Neutrophil (primary cell): ENCODE measurements around the gene FLRT3.

Experiments
- H3K27ac ChIP-seq: fragments of 200-600 bp; sonication (generic); 2 replicates; pipeline ENCODE4 v1.5.1; 2016; ENCODE audit warnings: mild to moderate bottlenecking, moderate library complexity
- H3K27me3 ChIP-seq: fragments of 200-600 bp; sonication (generic); 2 replicates; pipeline ENCODE4 v1.6.0; 2016; ENCODE audit warnings: mild to moderate bottlenecking
- H3K36me3 ChIP-seq: fragments of 200-600 bp; sonication (generic); 2 replicates; pipeline ENCODE4 v1.5.1; 2017
- H3K4me1 ChIP-seq, 2 experiments: fragments of 200-600 bp in 1 of 2; sonication (generic) in 1 of 2; 1 replicate in 1 of 2; 2 replicates in 1 of 2; pipeline versions ENCODE4 v1.5.1 to v1.6.1; 2013 to 2016; ENCODE audit warnings: low read depth in 1 of 2, low read length in 1 of 2, mild to moderate bottlenecking in 1 of 2, moderate library complexity in 1 of 2; ENCODE audit not compliant: control insufficient read depth in 1 of 2, insufficient read depth in 1 of 2
- H3K4me3 ChIP-seq, 2 experiments: fragments of 200-600 bp in 1 of 2; sonication (generic) in 1 of 2; 1 replicate in 1 of 2; 2 replicates in 1 of 2; pipeline ENCODE4 v1.5.1; 2013 to 2016; ENCODE audit warnings: low read depth in 1 of 2, low read length in 1 of 2, mild to moderate bottlenecking in 1 of 2, moderate library complexity in 1 of 2
- H3K9me3 ChIP-seq: fragments of 200-600 bp; sonication (generic); 2 replicates; pipeline ENCODE4 v1.5.1; 2016
- TF ChIP-seq, protein P1 (sequence below): fragments of 200-600 bp; sonication (generic); IDR thresholded peaks from 2 replicates; pipeline ENCODE4 v1.5.1; 2016; ENCODE audit warnings: antibody characterized with exemption

Gene FLRT3

DNA sequence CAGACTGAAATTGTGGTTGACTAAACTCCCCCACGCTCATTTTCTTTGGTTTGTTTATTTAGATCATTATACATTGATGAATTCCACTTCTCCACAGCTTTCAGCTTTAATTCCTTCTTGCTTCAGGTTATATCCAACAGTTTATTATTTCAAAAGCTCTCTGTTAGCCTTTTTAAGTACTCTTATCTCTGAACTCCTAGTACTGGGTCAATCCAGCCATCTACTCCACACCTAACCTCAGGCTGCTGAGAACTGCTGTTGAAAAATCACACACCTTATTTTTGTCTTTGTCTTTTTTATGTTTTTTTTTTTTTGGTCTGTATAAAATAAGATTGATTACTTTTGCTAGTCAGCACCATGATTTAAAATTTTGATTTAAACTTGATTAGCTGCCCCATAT, 32.9 kb downstream of the FLRT3 start:
- TF ChIP-seq, protein P1, sequence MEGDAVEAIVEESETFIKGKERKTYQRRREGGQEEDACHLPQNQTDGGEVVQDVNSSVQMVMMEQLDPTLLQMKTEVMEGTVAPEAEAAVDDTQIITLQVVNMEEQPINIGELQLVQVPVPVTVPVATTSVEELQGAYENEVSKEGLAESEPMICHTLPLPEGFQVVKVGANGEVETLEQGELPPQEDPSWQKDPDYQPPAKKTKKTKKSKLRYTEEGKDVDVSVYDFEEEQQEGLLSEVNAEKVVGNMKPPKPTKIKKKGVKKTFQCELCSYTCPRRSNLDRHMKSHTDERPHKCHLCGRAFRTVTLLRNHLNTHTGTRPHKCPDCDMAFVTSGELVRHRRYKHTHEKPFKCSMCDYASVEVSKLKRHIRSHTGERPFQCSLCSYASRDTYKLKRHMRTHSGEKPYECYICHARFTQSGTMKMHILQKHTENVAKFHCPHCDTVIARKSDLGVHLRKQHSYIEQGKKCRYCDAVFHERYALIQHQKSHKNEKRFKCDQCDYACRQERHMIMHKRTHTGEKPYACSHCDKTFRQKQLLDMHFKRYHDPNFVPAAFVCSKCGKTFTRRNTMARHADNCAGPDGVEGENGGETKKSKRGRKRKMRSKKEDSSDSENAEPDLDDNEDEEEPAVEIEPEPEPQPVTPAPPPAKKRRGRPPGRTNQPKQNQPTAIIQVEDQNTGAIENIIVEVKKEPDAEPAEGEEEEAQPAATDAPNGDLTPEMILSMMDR = no peak
- H3K4me1 ChIP-seq = no peaks in the 10 kb centered on the region
- no peaks in the 10 kb centered on the region for H3K36me3 ChIP-seq
- H3K27me3 ChIP-seq = no peaks in the 10 kb centered on the region
- no peak overlapping the region for H3K4me3 ChIP-seq
- H3K27ac ChIP-seq = no peak overlapping the region
- H3K9me3 ChIP-seq = no peaks in the 10 kb centered on the region

DNA sequence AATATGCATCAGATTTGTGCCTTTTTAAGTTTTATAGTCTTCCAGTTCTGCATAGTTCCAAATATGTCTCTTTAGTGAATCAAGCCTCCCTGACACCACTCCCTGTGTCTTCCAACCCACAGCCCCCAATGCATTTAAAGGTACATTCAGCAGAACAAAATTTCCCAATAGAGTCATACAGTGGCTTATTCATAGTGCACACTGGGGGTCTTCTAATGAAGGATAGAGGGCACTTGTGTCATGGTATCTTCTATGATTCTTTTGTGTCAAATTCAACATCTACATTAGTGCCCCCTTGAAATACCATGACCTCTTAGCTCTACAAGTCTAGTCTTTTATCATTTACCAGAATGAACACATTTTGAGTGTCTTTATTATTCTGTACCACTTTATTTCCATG, 33.8 kb downstream of the FLRT3 start:
- H3K27ac ChIP-seq = no peak overlapping the region
- H3K4me1 ChIP-seq = no peaks in the 10 kb centered on the region
- no peaks in the 10 kb centered on the region for H3K27me3 ChIP-seq
- TF ChIP-seq, protein P1 = no peak
- no peaks in the 10 kb centered on the region for H3K9me3 ChIP-seq
- H3K4me3 ChIP-seq = no peak overlapping the region
- H3K36me3 ChIP-seq = no peaks in the 10 kb centered on the region

DNA sequence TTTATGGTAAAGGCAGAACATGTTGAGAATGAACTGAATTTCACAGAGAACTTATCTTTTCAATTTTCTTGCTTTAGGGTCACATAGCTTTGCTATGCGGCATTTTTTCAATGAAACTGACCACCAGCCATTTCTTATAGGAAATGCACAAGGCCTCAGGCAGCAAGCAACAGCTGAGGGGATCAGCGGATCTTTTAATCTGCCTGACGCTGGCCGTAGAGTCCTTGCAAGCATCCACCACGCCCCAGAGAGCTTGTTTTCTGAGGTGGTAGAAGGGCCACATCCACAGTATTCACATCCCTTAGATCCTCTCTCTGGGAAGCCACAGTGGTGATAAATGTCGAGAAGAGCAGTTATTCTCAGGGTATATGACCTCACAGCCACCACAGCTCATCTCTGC, 34.3 kb downstream of the FLRT3 start:
- Histone ChIP-seq H3K4me3 (no peak overlapping the region), H3K36me3 (no peaks in the 10 kb centered on the region), H3K27me3 (no peaks in the 10 kb centered on the region), H3K27ac (no peak overlapping the region), H3K9me3 (no peaks in the 10 kb centered on the region), H3K4me1 (no peaks in the 10 kb centered on the region)
- TF ChIP-seq, protein P1 = no peak

DNA sequence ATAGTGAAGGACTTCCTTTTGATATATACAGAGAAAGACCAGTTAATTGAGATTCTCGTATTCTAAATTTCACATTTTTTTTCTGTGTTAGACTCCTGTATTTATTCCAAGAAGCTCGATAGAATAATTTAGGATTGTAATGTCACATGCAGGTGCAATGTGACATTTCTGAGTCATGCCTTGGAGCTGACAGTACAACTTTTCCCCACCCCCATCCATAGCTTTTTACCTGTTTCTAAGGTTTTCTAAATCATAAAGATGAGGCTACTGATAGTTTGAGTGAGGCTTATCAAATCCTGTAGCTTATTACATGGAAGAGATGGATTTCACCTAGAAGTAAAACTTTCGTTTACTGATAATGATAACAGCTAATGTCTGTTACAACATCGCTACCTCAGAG, 37.6 kb downstream of the FLRT3 start:
- Histone ChIP-seq H3K36me3 (no peaks in the 10 kb centered on the region), H3K27ac (no peak overlapping the region), H3K9me3 (no peaks in the 10 kb centered on the region), H3K4me3 (no peak overlapping the region), H3K27me3 (no peaks in the 10 kb centered on the region), H3K4me1 (no peaks in the 10 kb centered on the region)
- TF ChIP-seq, protein P1 = no peak

DNA sequence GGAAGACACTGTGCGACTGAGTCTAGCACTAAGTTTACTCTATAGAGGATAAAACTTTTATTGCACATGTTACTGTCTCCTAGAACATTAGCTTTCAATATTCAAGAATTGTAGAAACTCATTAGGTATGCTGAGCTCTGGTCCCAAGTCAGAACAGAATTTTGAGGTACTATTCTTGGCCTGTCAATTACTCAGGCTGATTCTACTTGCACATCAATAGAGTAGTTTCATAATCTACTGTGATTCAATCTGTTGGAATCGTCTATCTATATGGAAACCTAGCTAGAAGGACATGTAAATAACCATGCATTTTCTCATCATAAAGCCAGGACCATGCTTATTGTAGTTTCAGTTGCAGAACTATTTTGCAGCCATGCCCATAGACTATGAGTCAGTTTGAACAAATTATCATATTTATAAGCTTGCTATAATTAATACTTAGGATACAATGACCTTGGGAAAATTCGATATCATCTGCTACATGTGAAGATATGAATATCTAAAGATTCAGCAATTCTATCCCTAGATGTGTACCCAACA, 41.6 kb downstream of the FLRT3 start:
- H3K4me1 ChIP-seq = no peaks in the 10 kb centered on the region
- TF ChIP-seq, protein P1 = no peak
- H3K27me3 ChIP-seq = no peaks in the 10 kb centered on the region
- H3K36me3 ChIP-seq = no peaks in the 10 kb centered on the region
- no peak overlapping the region for H3K27ac ChIP-seq
- H3K9me3 ChIP-seq = no peaks in the 10 kb centered on the region
- no peak overlapping the region for H3K4me3 ChIP-seq

DNA sequence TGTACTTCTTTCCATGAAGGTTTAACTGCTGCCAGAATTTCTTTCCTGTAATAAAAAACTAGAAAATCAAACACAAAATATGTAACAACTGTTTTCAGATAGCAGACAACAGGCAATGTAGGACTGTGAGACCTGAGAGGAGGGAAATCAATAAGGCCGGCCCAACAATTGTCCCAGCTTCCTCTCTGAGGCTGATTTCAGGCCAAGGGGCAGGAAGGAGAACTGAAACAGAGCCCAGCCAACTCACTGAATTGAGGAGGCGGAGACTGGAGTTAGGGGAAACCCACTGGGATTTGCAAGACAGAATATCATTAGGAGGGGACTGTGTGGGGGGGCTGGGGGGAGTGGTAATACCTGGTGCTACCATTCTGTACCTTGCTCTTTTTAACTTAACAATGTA, 42.2 kb downstream of the FLRT3 start:
- Histone ChIP-seq H3K36me3 (no peaks in the 10 kb centered on the region), H3K4me3 (no peak overlapping the region), H3K27me3 (no peaks in the 10 kb centered on the region), H3K4me1 (no peaks in the 10 kb centered on the region), H3K9me3 (no peaks in the 10 kb centered on the region), H3K27ac (no peak overlapping the region)
- TF ChIP-seq, protein P1 = no peak
